ENCODE data around the gene SDHB. TPM values are rescaled to one million over a fixed set of nuclear protein-coding genes. Genes with fewer than 3 reads are reported as not detected.

The SDHB gene
- total and polyA plus RNA-seq, 2 of the 13 experiments (the other 11 are each of a cell fraction or from before 2014, with no cell fraction given) = 136 to 142 TPM

DNA sequence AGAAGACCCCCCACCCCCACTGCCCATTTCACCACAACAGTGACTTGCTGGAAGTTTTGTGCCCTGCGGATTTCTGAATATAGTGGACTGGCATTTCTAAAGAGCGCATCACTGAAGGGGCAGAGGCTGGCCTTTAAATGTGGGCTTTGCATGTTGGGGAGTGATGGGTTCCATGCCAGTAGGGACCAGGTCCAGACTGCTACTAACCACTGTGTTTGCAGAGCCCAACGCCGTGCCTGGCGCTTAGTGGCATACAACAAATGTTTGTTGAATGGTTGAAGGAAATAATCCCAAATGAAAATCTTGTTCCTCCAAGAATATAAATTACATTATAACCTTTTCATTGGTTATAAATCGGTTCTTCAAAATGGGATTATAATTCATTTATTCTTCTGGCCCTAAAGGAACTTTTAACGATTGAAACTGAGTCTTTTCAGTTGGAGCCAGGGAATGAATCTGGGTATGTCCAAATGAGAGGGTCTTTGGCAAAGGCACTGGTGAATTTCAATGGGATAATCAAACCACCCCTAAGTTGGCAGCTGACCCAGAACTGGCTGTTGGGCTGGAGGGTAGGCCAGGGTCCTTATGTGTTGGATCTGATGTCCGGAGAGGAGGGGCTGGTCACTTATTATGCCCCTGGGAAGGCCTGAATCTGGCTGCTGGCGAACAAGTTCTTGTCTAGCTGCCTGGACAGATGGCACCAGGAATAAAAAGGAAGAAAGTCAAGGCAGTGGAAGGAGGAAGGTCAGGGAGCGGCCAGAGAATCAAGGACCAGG lies 13.8 kb upstream of the SDHB start:
- H3K27me3 ChIP-seq (ENCODE audit: control insufficient read depth in 1 of 2, insufficient read depth in 2 of 2, low read length in 2 of 2) = no peaks in the 10 kb centered on the region; a peak in 2 of 5 replicates
- no peak overlapping the region for H3K4me2 ChIP-seq (ENCODE audit: low read depth, low read length)
- H2AFZ ChIP-seq (ENCODE audit: low read length) = no peak overlapping the region
- no peak for TF ChIP-seq ZBTB20 (CRISPR knock-in tag; IDR thresholded peaks at IDR 0.05; ENCODE audit: borderline replicate concordance, low read depth)
- no peak for TF ChIP-seq ZNF614 (CRISPR knock-in tag; IDR thresholded peaks at IDR 0.05; ENCODE audit: borderline replicate concordance)
- TF ChIP-seq ZNF292 (CRISPR knock-in tag; IDR thresholded peaks at IDR 0.05; ENCODE audit: borderline replicate concordance, low read depth) = no peak
- TF ChIP-seq TP53 (CRISPR knock-in tag; conservative IDR thresholded peaks at IDR 0.05) = no peak
- TF ChIP-seq, protein P1, sequence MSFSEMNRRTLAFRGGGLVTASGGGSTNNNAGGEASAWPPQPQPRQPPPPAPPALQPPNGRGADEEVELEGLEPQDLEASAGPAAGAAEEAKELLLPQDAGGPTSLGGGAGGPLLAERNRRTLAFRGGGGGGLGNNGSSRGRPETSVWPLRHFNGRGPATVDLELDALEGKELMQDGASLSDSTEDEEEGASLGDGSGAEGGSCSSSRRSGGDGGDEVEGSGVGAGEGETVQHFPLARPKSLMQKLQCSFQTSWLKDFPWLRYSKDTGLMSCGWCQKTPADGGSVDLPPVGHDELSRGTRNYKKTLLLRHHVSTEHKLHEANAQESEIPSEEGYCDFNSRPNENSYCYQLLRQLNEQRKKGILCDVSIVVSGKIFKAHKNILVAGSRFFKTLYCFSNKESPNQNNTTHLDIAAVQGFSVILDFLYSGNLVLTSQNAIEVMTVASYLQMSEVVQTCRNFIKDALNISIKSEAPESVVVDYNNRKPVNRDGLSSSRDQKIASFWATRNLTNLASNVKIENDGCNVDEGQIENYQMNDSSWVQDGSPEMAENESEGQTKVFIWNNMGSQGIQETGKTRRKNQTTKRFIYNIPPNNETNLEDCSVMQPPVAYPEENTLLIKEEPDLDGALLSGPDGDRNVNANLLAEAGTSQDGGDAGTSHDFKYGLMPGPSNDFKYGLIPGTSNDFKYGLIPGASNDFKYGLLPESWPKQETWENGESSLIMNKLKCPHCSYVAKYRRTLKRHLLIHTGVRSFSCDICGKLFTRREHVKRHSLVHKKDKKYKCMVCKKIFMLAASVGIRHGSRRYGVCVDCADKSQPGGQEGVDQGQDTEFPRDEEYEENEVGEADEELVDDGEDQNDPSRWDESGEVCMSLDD (CRISPR knock-in tag; IDR thresholded peaks at IDR 0.05; ENCODE audit: borderline replicate concordance) = no peak
- no peak for TF ChIP-seq POLR2G (IDR thresholded peaks at IDR 0.05; ENCODE audit: low read depth, low read length)
- TF ChIP-seq ZNF138 (CRISPR knock-in tag; IDR thresholded peaks at IDR 0.05; ENCODE audit: low read depth) = no peak
- TF ChIP-seq LCORL (IDR thresholded peaks at IDR 0.05) = no peak
- TF ChIP-seq LCORL (CRISPR knock-in tag; IDR thresholded peaks at IDR 0.05) = no peak
- TF ChIP-seq, protein P2, sequence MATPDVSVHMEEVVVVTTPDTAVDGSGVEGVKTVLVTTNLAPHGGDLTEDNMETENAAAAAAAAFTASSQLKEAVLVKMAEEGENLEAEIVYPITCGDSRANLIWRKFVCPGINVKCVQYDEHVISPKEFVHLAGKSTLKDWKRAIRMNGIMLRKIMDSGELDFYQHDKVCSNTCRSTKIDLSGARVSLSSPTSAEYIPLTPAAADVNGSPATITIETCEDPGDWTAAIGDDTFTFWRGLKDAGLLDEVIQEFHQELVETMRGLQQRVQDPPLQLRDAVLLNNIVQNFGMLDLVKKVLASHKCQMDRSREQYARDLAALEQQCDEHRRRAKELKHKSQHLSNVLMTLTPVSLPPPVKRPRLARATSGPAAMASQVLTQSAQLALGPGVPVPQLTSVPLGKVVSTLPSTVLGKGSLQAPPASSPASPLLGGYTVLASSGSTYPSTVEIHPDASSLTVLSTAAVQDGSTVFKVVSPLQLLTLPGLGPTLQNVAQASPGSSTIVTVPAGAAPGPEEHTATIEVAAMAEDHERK (CRISPR knock-in tag; IDR thresholded peaks at IDR 0.05; ENCODE audit: low read depth) = no peak
- TF ChIP-seq ZNF124 (CRISPR knock-in tag; IDR thresholded peaks at IDR 0.05) = no peak
- no peak for TF ChIP-seq ISX (CRISPR knock-in tag; conservative IDR thresholded peaks at IDR 0.05)
- no peak for TF ChIP-seq YY1 (IDR thresholded peaks at IDR 0.05; ENCODE audit: insufficient read depth, insufficient replicate concordance, low read depth, low read length)
- TF ChIP-seq MTF1 (CRISPR knock-in tag; IDR thresholded peaks at IDR 0.05) = no peak
- TF ChIP-seq ZNF83 (CRISPR knock-in tag; IDR thresholded peaks at IDR 0.05; ENCODE audit: borderline replicate concordance) = no peak
- no peak for DNase-seq (ENCODE audit: low spot score)
- POLR2A ChIA-PET = no interaction called here
- no TSS peak for BruUV-seq (replicated peaks)
- no peak overlapping the region for H3K27ac ChIP-seq (ENCODE audit: extremely low read length, insufficient read depth, low read length)
- no peak overlapping the region for H3K9ac ChIP-seq (ENCODE audit: insufficient read depth, low read depth, low read length)
- no peaks in the 10 kb centered on the region for H4K20me1 ChIP-seq (ENCODE audit: insufficient read depth, low read length)
- WGBS (ENCODE audit: low lambda C conversion rate) = 37% methylated on average over 9 of the region's 10 CpGs
- intact Hi-C loops (cut with micrococcal nuclease; ENCODE audit: unreplicated experiment) = no loop called here
- ATAC-seq = no peak
- H3K4me3 ChIP-seq (replicated peaks in 1 of 3; ENCODE audit: insufficient read depth in 1 of 3, low read depth in 2 of 3, low read length in 3 of 3) = no peak overlapping the region
- in situ Hi-C loops (cut with HindIII; ENCODE audit: extremely low pct_ligation_motif_present, low pct_unique_long_range_greater_than_20kb) = no loop called here
- no peaks in the 10 kb centered on the region for H3K4me1 ChIP-seq (ENCODE audit: insufficient read depth, low read length)
- H3K9me3 ChIP-seq (ENCODE audit: low read length) = no peaks in the 10 kb centered on the region
- CTCF ChIA-PET (ENCODE audit: low intra/inter-chr PET ratio, low total read pairs) = no interaction called here
- H3K79me2 ChIP-seq (ENCODE audit: insufficient read depth, low read length) = no peaks in the 10 kb centered on the region
- FAIRE-seq = no peak
- H3K36me3 ChIP-seq (replicated peaks in 1 of 2; ENCODE audit: control insufficient read depth in 1 of 2, insufficient read depth in 2 of 2, low read length in 2 of 2) = no peaks in the 10 kb centered on the region

Measured in HepG2 (cell line).